ENCODE data around the gene SLC15A5.

DNA sequence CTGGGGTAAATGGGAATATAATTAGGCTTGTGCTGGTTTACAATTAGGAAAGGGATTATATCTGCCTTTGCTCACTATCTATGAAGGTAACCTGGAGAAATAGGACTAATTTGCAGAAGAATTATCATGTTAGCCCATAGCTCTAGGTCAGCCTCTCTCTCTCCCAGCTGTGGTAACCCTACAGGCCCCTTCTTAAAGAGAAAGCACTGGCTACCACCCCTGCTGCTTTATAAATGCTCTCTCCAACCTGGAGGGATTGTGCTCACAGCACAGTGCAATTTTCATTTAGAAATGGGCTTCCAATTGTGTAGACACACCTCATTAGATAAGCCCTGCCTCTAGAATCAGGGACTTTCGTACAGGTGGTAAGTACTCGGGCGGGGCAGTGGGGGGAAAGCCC is 47.3 kb upstream of the SLC15A5 start:
- TF ChIP-seq, protein P1, sequence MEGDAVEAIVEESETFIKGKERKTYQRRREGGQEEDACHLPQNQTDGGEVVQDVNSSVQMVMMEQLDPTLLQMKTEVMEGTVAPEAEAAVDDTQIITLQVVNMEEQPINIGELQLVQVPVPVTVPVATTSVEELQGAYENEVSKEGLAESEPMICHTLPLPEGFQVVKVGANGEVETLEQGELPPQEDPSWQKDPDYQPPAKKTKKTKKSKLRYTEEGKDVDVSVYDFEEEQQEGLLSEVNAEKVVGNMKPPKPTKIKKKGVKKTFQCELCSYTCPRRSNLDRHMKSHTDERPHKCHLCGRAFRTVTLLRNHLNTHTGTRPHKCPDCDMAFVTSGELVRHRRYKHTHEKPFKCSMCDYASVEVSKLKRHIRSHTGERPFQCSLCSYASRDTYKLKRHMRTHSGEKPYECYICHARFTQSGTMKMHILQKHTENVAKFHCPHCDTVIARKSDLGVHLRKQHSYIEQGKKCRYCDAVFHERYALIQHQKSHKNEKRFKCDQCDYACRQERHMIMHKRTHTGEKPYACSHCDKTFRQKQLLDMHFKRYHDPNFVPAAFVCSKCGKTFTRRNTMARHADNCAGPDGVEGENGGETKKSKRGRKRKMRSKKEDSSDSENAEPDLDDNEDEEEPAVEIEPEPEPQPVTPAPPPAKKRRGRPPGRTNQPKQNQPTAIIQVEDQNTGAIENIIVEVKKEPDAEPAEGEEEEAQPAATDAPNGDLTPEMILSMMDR (IDR thresholded peaks at IDR 0.05): no peak
- no peak for TF ChIP-seq TCF7L2 (IDR thresholded peaks at IDR 0.05; ENCODE audit: low read depth, low read length)
